Activated CD8-positive, alpha-beta memory T cell treated with anti-CD3 and anti-CD28 coated beads for 36 hours (primary cell): ENCODE measurements around the gene AIDA. TPM values are rescaled to one million over a fixed set of nuclear protein-coding genes. Genes with fewer than 3 reads are reported as not detected.
"Not testable (repeated sequence)": the region's sequence is repeated elsewhere in the genome, so short reads cannot be mapped to it uniquely, and the experiment has no call there.

ENCODE experiments used
- CTCF ChIA-PET: fragments of 350-600 bp; sonication (Branson Sonifier 250); formaldehyde crosslinking; loops from one replicate; lab custom pipeline; 2021; ENCODE audit warnings: antibody characterized with exemption; lab: Charles Lee
- POLR2A ChIA-PET: fragments of 350-600 bp; sonication (Branson Sonifier 250); formaldehyde crosslinking; loops from one replicate; lab custom pipeline; 2021; ENCODE audit warnings: antibody characterized with exemption; lab: Charles Lee
- total RNA-seq, 2 experiments: library from RNA; stranded (reverse); gene quantifications; one replicate each; pipeline ENCODE4 v1.2.3, GENCODE V29; 2021

AIDA gene, protein sequence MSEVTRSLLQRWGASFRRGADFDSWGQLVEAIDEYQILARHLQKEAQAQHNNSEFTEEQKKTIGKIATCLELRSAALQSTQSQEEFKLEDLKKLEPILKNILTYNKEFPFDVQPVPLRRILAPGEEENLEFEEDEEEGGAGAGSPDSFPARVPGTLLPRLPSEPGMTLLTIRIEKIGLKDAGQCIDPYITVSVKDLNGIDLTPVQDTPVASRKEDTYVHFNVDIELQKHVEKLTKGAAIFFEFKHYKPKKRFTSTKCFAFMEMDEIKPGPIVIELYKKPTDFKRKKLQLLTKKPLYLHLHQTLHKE
- 10 to 100 TPM; 59.2 to 60.9 TPM for total RNA-seq

DNA sequence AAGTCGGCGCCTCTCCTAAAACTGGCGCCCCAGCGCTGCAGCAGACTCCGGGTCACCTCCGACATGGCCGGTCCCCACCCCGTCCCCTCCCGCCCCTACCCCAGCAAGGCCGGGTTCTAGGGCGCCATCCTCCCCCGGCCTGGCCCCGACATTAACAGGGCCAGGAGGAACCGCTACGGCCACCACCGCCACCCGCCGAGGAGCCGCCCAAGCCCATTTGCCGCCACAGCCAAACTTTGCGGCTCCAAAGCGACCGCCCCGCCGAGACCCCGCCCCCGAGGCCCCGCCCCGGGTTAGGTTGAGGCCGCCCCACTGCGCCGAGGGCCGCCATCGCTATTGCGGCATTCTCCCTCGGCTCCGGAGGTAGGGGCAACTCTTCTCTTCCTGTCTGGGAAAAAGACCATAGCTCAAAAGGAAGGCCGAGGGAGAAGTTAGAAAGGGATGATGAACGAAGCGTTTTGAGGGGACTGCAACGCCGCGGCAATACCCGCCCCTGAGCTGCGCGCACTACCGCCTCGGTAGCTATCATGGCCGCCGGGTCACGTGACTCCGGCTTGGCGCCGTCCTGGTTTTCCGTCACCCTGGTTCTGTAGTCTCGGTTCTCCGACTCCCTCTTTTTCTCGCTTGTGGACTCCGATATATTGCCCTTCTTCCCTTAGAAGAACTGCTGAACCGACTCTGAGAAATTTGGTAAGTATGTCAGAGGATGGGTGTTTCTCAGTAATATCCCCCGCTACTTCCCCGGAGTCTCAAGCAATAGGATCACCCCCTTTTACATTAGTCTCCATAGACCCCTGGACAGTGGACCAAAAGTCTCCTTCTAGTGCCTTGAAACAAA is at the start of gene AIDA, which contains the start of gene BROX:
TSS of gene AIDA (minus strand) at position 239 of the 838 bp plus-strand sequence. CDS start at position 65, 174 bp downstream.
TSS of gene BROX (plus strand) at position 312 of the 838 bp plus-strand sequence. CDS start 3,136 bp downstream, outside the sequence.
- ChIA-PET POLR2A (interaction anchor here (0.6 to 1.2 kb wide), 3 partner anchors 68 to 295 kb away, joined by 3 to 6 read pairs (median 3); no protein-coding TSS in a partner anchor), CTCF (interaction anchor here (1.1 kb wide), 1 partner anchor 67 kb away, joined by 5 read pairs; no protein-coding TSS in a partner anchor)

GRCh38 chr1:222761083-222761482 is 48.8 kb upstream of the AIDA start:
- POLR2A ChIA-PET: no interaction called here
- CTCF ChIA-PET: no interaction called here

- ChIA-PET POLR2A (no interaction called here), CTCF (no interaction called here)
These were observed 47.3 kb upstream of the AIDA start for GRCh38 chr1:222759451-222760035.

DNA sequence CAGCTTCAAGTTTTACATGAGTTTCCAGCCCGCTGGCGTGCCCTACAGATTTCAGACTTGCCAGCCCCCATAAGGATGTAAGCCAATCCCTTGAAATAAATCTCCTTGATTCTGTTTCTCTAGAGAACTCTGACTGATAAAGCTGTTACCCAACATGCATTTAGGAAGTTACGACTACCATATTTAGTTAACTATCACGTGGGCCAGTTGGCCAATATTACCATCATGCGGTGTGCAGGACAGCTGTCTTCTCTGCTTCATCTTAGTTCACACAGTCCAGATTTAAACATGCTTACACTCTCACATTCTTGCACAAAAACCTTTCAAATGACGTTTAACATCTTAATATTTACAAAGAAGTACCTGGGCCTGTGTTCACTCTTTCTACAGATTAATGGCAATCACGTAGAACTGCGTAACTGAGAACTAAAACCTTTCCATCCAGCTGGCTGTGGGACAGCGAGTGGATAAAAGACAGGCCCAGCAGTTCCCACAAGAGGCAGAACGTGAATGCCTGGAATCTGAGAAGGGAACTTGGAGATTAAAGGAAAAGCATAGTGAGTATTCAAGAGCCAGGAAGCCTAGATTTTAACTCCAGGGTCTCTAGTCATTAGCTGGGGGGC is 45.5 kb upstream of the AIDA start:
- POLR2A ChIA-PET: no interaction called here
- CTCF ChIA-PET: no interaction called here

DNA sequence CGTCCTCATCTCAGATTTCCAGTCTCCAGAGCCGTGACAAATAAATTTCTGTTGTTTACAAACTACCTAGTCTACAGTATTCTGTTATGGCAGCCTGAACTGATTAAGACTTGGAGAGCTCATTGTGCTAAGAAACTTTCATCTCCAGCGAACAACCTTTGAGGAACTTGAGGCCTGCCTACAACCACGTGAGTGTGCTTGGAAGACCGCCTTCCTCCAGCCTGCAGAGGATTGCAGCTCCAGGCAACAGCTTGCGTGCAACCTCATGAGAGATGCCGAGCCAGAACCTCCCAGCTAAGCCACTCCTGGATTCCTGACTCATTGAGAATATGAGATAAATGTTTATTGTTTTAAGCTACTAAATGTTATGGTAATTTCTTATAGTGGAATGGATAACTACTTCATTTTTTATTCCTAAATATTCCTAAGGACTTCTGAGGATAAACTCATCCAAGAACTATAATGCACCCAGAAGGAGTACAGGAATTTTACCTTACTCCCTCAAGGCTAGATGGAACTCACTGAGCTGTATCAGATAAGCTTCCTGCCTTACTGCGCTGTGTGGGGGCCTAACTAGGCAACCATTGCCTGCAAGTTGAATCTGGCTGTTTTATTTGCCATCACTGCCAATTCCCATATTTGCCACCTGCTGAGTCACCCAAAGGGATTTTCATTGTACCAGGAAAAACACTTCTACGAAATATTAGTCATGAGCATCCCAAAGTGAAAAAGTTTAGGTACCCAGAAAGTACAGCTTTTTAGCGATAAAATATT is 42.3 kb upstream of the AIDA start:
- ChIA-PET CTCF (no interaction called here), POLR2A (interaction anchor here (0.7 kb wide), 1 partner anchor 303 kb away, joined by 3 read pairs; no protein-coding TSS in a partner anchor)

DNA sequence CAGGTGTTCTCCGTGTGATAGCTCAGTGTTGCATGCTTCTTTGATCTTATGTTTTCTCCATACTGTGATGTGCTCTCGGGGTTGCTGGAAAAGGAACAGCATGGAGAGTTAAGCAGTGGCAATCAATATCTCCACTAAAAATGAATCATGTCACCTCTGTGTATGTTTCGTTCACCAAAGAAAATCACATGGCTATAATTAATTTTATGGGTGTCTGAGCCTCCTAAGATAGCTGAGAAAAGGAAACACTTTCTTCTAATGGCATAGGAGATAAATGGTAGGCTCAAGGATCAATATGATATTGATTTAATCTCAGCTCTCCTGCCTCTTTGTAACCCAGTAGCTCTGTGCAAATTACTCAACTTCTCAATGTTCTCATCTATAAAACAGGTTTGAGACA is 39.0 kb upstream of the AIDA start:
- ChIA-PET CTCF (no interaction called here), POLR2A (no interaction called here)

GRCh38 chr1:222750651-222751050 is 38.4 kb upstream of the AIDA start:
- ChIA-PET POLR2A (no interaction called here), CTCF (no interaction called here)

DNA sequence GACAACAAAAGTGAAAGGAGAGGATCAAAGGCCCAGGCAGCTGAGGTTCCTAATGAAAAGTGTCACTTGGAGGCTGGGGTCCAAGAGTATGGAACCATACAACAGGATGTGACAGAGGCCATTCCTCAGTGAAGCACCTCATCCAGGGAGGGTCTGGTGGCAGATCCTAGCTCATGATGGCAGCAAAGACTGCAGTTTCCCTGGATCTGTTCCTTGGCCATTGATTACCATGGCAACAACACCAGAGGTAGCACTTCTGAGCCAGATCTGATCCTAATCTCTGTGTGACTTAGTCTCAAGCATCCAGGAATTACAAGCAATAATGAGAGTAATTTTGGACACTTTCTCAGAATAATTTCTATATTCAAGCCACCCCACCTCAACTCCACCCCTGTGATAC is 37.6 kb upstream of the AIDA start:
- ChIA-PET CTCF (no interaction called here), POLR2A (no interaction called here)

GRCh38 chr1:222741630-222742457 is 29.6 kb upstream of the AIDA start:
- CTCF ChIA-PET, POLR2A ChIA-PET: not testable (repeated sequence)

DNA sequence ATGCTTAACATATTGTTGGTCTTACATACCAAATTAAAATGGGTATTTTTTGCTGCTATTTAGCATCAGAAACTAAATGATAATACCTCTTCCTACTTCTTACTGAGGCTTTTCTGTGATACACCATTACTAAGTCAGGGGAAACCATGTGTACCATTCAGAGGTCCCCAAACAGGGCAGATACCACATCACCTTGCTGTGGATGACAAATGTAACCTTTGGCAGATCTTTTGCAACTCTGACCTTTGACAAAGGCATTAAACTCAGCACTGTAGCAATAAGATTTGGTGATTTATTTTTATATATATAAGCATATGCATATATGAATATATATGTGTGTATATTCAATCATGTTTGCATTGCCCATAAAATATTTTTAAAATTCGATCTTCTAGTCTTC is 27.6 kb upstream of the AIDA start:
- ChIA-PET CTCF (interaction anchor here (1.0 kb wide), 1 partner anchor 341 kb away, joined by 3 read pairs; no protein-coding TSS in a partner anchor), POLR2A (no interaction called here)

- POLR2A ChIA-PET: no interaction called here
- CTCF ChIA-PET: no interaction called here
These were observed 27.2 kb upstream of the AIDA start for GRCh38 chr1:222739465-222739864.

DNA sequence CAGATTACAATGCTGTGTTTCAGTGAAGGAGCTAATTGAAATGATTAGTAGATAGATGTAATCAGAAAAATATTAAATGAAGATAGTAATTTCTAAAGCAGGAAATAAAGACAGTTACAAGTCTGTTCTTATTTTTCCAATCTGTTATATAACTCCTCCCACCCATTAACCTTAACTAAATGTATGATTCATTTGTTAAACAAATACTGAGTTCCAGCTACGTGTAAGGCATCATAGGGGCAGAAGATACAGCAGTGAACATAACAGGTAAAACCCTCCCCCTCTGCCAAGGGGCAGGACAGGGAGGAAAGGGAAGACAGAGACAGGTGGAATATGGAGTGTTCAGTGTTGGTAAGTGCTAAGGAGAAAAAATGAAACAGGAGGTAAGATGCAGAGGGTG is 24.7 kb upstream of the AIDA start, which contains the start of gene FAM177B:
TSS of gene FAM177B (plus strand) at position 231 of the 400 bp plus-strand sequence. CDS start 9,344 bp downstream, outside the sequence.
- ChIA-PET POLR2A (interaction anchor here (0.5 kb wide), 1 partner anchor 207 kb away, joined by 3 read pairs; no protein-coding TSS in a partner anchor), CTCF (no interaction called here)

GRCh38 chr1:222736470-222736869 is 24.2 kb upstream of the AIDA start:
- ChIA-PET CTCF (no interaction called here), POLR2A (interaction anchor here (0.5 kb wide), 2 partner anchors 17 to 207 kb away, joined by 3 to 7 read pairs; no protein-coding TSS in a partner anchor)

DNA sequence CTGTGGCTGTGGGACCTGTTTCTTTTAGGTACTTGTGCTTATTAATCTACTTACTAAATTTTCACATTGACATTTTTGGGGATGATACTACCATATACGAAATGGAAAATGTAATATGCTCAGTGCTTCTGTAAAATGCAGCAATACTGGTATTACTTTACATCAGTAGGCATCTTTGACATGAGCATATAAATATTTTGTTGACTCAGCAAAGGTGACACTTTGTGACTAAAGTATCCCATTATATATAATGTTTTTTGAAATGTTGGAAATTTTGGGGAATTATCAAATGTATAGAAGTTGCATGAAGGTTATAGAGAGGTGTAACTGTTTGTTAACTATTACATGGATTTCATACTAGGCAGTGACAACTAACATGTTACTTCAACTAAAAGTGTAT is 22.4 kb upstream of the AIDA start:
- CTCF ChIA-PET: no interaction called here
- POLR2A ChIA-PET: no interaction called here

DNA sequence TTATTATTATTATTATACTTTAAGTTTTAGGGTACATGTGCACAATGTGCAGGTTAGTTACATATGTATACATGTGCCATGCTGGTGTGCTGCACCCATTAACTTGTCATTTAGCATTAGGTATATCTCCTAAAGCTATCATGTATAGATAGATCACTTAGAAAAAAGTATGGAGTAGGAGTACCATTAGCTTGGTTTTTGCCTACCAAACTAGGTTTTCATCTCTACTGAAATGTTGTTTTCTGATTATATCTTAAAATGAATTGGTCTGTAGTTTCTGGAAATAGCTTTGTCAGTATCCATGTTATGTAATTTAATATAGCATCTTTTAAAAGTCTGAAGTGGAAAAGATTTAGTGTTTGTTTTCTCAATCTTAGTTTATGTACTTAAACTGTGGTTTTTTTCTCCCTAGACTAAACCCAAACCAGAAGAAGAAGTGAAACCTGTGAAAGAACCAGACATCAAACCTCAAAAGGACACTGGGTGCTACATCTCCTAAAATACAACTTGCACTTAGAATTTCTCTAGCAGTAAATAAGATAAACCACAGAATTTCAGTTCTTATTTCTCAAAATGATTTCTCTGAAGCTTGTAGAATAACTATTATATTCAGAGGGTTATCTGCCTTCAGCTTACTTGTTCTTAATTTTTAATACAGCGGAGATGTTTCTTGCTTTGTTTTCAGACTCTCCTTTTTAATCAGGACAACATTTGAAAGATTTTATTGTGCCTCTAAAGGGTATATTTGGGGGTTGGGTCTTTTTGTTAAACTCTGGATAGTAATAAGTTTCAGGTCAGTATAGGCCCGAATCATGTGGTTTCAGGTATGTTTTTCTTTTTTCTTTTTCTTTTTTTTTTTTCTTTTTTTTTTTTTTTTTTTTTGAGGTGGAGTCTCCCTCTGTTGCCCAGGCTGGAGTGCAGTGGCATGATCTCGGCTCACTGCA is 20.2 kb upstream of the AIDA start:
- CTCF ChIA-PET: interaction anchor here (0.7 kb wide), 1 partner anchor 274 kb away, joined by 3 read pairs; no protein-coding TSS in a partner anchor
- POLR2A ChIA-PET: no interaction called here

DNA sequence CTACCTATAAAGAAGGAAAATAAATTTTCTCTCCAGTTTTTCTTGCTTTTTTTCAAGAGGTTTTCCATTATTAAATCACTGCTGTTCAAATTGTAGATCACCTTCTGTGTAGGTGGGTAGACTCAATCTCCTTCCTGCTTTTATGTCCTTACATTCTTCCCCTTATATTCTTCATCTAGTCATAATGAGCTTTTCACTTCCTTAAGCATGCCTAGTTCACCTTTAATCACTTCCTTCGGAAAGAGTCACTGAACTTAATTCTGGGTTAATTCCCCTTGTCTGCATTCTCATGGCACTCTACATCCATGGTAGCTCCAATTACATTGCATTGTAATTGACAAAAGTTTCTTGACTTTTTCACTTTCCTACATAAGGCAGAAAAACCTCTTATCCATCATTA is 18.6 kb upstream of the AIDA start:
- CTCF ChIA-PET: no interaction called here

More for the DNA sequence above, 18.6 kb upstream of the AIDA start:
- POLR2A ChIA-PET: no interaction called here
